AG20443 (cell line): ENCODE results near the gene YDJC.
"Not testable (repeated sequence)": the region's sequence is repeated elsewhere in the genome, so short reads cannot be mapped to it uniquely, and the experiment has no call there.

ENCODE experiments used
- DNase-seq: peaks from one replicate; pipeline ENCODE4 v3.0.0; 2012; ENCODE audit warnings: low spot score, mixed read lengths

Gene YDJC

DNA sequence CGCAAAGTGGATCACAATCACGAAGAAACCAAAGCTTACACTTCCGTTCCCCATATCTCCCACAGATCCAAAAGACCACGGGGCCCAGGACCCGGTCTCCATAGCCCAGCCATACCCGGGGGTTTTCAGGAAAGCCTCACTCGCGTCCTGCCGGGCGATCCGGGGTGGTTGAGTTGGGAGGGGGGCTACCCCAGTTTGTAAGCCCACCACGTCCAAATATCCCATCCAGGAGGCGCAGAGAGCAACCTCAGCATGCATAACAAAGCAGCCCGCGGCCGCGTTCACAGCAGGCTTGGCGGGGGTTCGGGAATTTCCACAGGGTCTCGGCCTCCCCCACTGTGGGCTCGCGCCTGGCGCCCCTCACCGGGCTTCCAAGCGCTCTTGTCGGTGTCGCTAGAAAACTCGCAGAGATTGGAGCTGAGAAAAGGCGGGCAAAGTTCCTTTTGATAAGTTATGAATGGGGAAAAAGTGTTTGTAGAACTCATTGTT, 21.7 kb upstream of the YDJC start:
- peak; percentile 28 for DNase-seq

DNA sequence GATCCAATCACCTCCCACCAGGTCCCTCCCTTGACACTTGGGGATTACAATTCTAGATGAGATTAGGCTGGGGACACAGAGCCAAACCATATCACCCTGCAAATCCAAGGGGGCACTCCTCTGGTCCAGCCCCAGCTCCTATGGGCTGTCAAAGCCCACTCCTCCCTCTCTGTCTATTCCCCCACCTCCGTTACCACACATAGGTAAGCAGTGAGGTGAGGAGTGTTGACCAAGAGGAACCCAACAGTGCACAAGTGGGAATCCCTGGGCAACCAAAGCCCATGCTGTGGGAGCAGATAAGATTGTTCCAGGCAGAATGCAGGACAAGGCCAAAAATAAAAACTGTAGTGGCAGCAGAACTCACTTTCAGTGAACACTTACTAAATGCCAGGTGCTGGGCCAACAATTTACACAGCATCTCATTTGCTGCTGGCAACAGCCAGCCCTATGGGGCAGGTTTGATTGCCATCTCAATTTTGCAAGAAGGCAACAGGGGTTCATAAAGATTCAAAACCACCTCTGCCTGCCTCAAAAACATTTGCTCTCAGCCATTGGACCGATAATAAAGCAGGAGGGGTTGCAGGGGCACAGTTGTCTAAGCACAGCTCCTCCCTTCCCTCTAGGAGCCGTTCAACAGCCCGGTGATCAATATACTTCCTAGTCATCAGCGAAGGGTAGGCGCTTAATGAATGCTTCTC, 21.1 kb upstream of the YDJC start:
- DNase-seq = no peak

DNA sequence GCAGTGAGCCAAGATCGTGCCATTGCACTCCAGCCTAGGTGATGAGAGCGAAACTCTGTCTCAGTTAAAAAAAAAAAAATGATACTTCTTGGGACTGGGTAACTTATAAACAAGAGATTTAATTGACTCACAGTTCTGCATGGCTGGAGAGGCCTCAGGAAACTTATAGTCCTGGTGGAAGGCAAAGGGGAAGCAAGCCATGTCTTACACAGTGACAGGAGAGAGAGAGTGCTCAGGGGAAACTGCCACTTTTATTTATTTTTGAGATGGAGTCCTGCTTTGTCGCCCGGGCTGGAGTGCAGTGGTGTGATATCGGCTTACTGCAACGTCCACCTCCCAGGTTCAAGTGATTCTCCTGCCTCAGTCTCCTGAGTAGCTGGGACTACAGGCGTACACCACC, 20.5 kb upstream of the YDJC start:
- DNase-seq = no peak

DNA sequence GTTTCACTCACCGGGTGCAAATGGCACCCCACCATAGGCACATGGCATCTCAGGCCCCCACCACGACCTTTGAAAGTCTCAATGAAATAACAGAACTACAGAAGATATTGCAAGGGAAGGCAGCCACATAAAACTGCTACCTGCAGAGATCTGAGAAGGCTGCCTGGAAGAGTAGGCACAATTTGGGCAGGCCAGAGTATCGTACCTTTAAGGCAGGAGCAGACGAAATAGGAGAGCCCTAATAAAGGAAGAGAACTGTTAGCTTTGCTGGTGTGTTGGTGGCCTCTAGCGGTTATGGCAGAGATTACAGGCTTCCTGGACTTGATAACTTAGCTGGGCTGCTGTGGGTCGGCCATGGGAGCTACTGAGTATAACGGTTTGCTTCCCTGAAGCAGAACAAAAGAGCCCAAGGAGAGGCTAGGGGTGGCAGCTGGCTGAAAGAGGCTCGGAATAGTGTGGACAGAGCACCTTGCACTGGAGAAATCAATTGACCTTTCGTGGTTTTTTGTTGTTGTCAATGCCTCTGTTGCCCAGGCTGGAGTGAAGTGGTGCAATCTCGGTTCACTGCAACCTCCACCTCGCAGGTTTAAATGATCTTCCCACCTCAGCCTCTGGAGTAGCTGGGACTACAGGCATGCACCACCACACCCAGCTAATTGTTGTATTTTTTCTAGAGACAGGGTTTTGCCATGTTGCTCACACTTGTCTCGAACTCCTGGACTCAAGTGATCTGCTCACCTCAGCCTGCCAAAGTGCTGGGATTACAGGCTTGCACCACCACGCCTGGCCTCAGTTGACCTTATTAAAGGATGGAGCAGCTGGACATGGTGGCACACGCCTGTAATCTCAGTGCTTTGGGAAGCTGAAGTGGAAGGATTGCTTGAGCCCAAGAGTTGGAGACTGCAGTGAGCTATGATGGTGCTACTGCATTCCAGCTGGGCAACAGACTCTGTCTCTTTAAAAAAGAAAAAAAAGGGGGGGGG, 17.1 kb upstream of the YDJC start:
- peak; percentile 82 for DNase-seq

DNA sequence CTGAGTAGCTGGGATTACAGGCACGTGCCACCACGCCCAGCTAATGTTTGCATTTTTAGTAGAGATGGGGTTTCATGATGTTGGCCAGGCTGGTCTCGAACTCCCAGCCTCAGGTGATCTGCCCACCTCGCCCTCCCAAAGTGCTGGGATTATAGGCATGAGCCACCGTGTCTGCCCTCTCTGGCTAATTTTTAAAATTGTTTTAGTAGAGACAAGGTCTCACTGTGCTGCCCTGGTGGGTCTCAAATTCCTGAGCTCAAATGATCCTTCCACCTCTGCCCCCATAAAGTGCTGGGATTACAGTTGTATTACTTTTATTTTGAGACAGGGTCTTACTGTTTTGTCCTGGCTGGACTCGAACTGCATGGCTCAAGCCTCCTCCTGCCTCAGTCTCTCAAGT, 15.7 kb upstream of the YDJC start:
- DNase-seq = not testable (repeated sequence)

DNA sequence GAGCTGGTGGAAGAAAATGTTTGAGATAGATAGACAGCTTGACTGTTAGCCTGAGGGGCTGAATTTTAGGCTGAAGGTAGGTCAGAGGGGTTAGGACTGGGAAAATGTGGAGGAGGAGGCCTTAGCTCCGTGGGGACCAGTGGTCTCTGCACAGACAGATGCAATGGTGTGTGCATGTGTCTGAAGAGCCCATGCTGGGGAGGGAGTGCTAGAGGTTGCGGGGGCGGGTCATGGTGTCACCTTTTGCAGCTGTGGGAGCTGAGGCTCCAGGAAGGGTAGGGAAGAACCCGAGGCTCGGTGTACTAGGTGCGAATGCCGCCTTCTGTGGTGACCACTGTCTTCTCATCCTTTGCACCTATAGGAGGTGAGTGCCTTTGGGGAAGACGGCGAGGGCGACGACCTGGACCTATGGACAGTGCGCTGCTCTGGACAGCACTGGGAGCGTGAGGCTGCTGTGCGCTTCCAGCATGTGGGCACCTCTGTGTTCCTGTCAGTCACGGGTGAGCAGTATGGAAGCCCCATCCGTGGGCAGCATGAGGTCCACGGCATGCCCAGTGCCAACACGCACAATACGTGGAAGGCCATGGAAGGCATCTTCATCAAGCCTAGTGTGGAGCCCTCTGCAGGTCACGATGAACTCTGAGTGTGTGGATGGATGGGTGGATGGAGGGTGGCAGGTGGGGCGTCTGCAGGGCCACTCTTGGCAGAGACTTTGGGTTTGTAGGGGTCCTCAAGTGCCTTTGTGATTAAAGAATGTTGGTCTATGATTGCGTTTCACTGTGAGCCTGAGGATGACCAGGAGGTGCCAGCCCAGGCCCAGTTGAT, 13.9 kb upstream of the YDJC start:
- no peak for DNase-seq

DNA sequence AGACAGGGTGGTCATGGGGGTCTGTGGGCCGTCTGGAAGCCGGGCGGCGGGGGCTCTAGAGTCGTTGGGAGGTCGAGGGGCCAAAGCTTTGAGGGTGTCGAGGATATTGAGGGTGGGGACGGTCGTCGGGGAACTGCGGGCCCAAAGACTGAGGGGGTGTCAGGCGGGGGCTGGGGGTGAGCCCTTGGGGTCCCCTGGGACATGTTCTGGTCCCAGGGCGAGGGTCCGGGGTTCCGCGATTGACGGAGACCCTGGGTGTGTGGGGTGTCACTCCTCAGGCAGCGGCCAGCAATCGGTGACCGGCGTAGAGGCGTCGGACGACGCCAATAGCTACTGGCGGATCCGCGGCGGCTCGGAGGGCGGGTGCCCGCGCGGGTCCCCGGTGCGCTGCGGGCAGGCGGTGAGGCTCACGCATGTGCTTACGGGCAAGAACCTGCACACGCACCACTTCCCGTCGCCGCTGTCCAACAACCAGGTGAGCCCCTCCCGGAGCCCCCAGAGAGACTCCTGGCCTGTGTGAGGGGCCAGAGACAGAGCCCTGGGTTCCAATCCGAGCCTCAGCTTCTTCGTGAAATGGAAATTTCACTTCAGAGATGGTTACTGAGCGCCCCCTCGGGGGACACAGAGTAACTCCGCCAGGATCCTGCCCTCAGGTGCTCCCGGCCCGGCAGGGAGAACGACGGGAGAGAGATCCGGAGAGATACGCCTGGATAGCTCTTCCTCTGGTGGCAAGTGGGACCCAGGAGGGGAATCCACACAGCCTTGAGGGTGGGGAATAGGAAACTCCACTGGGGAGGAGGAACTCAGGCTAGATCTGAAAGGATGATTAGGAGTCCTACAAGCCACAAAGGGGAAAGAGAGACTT, 13.0 kb upstream of the YDJC start:
- DNase-seq = peak; percentile 58

DNA sequence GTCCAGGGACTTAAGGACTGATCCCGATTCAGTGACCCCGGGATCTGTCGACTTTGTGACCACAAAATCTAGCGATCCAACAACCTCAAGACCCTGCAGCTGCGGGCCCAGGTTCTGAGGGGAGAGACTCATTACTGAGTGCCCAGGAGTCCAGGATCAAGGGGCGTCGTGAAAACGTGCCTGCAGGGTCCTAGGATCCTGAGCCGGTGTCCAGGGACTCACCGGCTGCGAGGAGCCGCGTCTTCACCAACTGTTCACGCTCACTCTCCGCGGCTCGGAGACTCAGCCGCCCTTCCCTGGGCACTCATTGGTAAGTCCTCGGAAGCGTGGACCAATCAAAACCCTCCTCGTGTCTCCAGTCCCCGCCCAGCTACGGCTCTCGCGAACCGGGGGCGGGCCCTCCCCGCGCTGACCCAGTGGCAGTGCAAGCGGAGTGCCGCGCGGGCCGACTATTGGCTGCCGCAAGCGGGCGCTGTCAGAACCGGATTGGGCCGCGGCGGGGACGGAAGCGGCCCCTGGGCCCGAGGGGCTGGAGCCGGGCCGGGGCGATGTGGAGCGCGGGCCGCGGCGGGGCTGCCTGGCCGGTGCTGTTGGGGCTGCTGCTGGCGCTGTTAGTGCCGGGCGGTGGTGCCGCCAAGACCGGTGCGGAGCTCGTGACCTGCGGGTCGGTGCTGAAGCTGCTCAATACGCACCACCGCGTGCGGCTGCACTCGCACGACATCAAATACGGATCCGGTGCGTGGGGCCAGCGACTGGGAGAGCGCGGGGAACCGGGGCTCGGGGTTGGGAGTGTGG, 12.2 kb upstream of the YDJC start, which contains the start of gene SDF2L1:
SDF2L1 (plus strand) TSS at position 514 of the 795 bp plus-strand sequence; CDS start at position 549, 35 bp downstream.
- peak; percentile 99 for DNase-seq

DNA sequence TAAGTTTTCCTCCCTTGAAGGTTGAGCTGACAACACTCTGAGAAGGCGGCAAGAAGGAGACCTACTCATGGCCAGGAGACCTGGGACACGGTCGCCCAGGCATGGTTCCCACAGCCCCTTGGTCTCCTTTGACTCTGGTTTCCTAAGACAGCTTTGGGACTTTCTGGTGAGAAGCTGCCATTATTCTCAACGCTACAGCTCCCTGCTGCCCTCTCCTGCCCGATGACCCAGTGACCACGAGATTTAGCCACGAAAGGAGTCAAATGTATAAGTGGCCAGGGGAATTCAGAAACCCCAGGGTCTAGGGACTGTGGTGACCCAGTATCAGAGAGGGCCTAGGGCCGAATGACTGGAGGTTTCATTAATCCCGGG, 11.6 kb upstream of the YDJC start:
- peak; percentile 69 for DNase-seq

DNA sequence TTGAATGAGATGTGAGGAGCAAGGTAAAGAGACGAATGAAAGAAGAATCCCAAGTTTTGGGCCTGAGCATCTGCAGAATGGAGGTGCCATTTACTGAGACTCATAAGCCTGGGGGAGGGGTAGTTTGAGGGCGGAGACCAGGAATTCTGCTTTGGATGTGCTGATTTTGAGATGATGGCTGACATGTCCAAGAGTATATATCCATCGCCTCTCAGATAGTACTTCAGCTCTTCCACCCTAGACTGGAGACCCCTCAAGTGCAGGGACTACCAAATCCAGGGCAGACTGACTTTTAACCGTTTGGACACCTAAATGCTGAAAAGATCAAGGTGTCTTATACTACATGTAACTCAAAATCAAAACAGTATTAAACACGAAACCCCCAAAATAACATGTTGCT, 11.0 kb upstream of the YDJC start:
- no peak for DNase-seq

DNA sequence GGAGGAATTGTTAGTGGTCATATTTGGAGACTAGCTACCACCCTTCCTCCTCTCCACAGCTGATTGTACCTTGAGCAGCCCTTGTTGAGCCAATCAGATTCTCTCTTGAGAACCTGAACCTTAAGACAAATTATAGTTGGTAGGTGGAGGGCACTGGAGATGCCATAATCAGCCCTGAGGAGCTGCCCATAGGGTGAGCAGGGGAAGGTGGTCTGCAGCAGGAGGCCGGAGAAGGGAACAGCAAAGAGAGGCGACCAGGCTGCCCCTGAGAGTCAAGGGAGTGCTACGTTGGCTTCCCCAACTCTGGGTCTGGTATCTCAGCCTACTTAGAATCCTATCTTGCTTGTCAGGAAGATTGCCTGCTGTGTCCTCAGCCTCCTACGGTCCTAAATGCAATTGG, 9.5 kb upstream of the YDJC start:
- DNase-seq = no peak

DNA sequence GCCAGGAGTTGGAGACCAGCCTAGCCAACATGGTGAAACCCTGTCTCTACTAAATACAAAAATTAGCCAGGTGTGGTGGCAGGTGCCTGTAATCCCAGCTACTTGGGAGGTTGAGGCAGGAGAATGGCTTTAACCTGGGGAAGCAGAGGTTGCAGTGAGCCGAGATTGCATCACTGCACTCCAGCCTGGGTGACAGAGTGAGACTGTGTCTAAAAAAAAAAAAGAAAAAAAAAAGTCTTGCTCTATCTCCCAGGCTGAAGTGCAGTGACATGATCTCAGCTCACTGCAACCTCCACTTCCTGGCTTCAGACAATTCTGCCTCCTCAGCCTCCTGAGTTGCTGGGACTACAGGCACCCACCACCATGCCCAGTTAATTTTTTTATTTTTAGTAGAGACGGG, 7.6 kb upstream of the YDJC start:
- not testable (repeated sequence) for DNase-seq

DNA sequence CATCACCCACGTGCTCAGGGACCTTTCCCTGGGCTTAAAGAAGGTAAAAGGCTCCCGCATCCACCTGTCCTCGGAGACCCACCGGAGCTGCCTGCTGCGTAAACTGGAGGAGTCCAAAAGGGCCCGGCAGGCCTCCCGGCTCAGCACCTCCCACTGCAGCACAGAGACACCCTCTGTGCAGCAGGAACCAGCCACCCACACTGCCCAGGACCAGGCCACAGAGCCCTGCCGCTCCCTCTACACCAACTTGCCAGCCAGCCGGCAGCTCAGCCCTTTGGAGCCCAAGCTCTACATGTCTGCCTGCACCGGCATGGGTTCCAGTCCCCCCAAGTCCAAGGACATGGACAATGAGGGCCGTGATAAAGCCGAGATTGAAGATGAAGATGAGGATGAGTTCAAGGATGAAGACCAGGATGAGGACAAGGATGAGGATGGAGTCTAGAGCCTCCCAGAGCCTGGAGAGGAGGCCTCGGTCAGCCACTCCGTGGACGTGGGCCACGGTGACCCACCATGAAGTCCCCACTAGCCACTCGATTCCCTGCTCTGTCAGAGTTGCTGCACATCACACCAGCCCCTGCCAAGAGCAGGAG, 6.9 kb upstream of the YDJC start:
- no peak for DNase-seq

DNA sequence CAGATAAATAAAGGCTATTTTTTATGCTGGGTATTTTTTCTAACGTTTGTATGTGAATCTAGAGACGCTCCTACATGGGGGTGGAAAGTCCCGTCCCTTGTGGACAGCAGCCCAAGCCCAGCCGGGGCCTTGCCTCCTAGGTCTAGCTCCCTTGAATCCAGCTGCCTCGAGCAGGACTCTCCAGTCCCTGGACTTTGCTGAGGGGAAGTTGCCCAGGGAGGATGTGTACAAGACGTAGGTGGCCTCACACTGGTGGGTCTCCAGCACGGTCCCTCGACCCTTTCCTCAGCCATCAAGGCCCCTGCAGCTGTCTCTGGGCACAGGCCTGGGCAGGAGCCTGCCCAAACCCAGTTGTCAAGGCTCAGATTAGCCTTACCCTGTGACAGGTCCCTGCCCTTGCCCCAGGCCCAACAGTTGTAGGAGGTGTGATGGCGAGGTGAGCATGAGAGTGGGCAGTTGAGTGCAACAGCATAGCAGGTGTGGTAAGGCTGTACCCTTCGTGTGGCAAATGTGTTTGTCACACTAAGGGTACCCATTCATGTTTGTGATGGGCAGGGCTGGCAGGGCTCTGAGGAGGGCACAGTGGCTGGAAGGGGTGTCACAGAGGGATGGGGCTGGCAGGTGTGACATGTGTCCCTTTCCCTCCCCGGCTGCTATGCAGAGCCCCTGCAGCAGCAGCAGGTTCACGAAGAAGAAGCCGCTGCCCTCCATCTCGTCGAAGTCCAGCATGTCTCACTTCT, 6.1 kb upstream of the YDJC start:
- no peak for DNase-seq

DNA sequence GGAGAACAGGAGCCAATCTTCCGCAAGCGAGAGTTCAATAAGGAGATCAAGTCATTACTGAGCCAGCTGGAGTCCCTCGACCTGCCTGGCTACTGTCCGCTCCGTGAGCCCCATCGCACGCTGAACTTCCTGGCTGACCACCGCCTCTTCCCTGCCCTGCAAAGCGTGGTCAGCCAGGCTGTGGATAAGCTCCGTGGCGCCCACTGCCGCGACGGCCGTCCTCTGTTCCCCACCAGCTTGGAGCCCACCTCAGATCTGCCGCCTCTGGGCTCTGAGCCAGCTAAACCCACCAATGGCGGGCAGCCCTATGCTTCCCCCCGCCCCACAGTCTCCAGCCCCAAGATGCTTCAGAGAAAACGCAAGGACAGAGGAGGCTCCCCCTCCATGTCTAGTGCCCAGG, 5.0 kb upstream of the YDJC start:
- no peak for DNase-seq

DNA sequence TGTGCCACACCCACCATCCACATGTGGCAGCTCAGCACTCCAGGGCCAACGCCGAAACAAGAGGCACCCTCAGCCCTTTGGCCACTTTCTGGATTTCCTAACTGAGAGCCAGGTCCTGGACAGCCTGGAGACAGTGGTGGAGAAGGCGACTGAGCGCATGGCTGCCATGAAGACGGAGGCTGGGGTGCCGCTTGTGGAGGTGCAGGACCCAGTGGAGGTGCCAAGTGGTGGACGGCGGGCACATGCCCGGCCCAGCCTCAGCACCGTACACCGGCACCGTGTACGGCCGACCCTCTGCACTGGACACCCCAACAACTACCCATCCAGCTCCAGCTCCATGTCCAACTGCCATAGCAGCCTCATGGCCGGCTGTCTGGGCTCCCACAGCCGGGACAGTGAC, 4.3 kb upstream of the YDJC start:
- no peak for DNase-seq

DNA sequence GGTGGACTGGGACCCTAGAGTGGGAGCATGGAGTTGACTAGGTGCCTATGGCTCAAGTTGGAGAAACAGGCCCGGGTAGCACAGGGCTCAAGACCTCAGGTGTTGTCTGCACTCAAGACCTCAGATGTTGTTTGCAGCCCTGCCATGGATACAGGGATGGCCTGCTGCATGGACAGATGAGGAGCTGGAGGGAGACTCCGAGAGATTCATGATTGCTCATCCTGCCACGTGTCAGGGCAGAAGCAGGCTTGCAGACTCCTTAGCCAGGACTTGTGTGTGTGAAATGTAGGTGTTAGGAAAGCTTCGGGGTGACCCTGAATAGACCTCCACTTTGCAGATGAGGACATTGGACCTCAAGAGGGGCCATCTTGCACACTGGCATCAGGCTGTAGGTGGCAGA, 3.7 kb upstream of the YDJC start:
- DNase-seq = no peak

DNA sequence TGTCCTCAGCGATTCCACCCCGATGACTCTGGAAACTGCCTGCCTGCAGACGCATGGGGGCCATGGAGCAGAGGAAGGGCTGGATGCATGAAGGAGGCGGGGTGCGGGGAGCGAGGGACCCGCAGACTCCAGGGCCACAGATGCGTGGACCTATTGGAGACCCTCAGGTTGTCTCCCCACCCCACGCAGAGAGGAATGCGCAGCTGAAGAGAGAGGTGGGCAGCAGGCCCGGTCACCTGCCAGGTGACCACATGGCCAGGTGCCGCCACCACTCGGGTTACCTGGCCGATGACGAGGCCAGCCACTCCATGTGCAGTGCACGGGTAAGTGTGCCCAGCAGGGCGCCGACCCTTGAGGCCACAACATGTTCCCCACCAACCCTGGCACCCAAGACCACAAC, 3.1 kb upstream of the YDJC start:
- no peak for DNase-seq

DNA sequence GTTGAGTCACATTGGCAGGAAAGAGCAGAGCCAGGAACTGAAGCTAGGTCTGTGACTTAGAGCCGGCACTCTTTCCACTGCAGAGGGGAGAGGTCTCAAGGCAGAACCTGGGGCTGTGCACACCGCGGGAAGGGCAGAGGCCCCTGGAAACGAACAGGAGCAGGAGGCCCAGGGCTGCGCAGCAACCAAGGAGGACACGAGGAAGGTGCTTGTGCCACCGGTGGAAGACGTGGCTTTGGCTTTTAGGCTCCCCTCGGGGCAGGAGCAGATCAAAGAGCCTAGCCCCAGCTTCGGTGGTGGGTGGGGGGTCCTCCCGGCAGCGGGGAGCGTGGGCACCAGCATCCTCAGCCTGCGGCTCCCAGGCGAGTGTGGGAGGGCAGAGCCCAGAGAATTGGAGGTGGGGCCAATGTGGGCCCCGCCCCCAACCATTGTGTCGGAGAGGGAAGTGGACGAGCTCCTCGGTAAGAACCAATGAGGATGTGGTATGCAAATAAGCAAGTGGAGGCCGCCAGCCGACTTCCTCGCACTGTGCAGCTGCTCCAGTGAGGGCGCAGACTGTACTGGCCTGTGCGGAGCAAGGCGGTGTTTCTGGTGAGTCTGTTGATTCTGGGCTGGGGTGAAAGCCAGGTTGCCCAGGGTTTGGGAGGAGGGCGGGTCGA, 2.5 kb upstream of the YDJC start, which contains the start of gene CCDC116:
CCDC116 (plus strand) TSS at position 524 of the 659 bp plus-strand sequence. CDS start 422 bp downstream, outside the sequence.
- no peak for DNase-seq
